SK-N-MC (cell line): ENCODE results near the gene NDUFA6.

Experiments used
- EZH2 ChIP-seq: fragments of 200-600 bp; sonication (generic); IDR thresholded peaks from one replicate; pipeline ENCODE4 v1.6.1; 2017; ENCODE audit warnings: antibody characterized with exemption
- FOXP2 ChIP-seq: optimal IDR thresholded peaks from 2 replicates; pipeline ENCODE3; 2011; ENCODE audit warnings: mild to moderate bottlenecking, moderate library complexity; ENCODE audit not compliant: insufficient read depth; ENCODE audit errors: extremely low read length, control extremely low read depth
- POLR2AphosphoS5 ChIP-seq: IDR thresholded peaks from 2 replicates; pipeline ENCODE4 v1.6.1; 2012; ENCODE audit warnings: mild to moderate bottlenecking, low read depth, low read length, borderline replicate concordance

DNA sequence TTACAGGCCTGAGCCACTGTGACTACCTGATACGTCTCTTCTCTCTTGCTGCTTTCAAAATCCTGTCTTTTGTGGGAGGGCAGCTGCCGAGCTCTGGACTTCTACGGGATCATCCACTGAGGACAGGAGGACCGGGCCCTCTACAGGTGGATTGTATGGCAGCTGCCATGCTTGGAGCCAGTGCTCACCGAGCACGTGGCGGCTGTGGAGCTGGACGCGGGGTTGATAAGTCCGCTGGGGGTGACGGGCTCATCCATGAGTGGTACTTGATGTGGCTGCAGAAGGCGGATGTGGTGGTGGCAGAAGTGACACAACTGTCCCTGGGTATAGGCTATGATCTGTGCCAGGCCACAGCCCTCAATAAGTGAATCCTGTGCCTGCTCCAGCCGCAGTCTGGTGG is 41.9 kb upstream of the NDUFA6 start:
- no peak for TF ChIP-seq POLR2AphosphoS5
- no peak for TF ChIP-seq EZH2
- TF ChIP-seq FOXP2, result no peak
